VCaP (cell line): Measurements from ENCODE around the gene ATAD5.

Experiments
- H3K27ac ChIP-seq: fragments of 450-650 bp; 2 replicates; pipeline ENCODE4 v1.5.1; 2017
- CTCF ChIP-seq: fragments of 450-650 bp; conservative IDR thresholded peaks from 2 replicates; pipeline ENCODE4 v1.5.1; 2017; ENCODE audit warnings: mild to moderate bottlenecking, moderate library complexity

Gene ATAD5, protein sequence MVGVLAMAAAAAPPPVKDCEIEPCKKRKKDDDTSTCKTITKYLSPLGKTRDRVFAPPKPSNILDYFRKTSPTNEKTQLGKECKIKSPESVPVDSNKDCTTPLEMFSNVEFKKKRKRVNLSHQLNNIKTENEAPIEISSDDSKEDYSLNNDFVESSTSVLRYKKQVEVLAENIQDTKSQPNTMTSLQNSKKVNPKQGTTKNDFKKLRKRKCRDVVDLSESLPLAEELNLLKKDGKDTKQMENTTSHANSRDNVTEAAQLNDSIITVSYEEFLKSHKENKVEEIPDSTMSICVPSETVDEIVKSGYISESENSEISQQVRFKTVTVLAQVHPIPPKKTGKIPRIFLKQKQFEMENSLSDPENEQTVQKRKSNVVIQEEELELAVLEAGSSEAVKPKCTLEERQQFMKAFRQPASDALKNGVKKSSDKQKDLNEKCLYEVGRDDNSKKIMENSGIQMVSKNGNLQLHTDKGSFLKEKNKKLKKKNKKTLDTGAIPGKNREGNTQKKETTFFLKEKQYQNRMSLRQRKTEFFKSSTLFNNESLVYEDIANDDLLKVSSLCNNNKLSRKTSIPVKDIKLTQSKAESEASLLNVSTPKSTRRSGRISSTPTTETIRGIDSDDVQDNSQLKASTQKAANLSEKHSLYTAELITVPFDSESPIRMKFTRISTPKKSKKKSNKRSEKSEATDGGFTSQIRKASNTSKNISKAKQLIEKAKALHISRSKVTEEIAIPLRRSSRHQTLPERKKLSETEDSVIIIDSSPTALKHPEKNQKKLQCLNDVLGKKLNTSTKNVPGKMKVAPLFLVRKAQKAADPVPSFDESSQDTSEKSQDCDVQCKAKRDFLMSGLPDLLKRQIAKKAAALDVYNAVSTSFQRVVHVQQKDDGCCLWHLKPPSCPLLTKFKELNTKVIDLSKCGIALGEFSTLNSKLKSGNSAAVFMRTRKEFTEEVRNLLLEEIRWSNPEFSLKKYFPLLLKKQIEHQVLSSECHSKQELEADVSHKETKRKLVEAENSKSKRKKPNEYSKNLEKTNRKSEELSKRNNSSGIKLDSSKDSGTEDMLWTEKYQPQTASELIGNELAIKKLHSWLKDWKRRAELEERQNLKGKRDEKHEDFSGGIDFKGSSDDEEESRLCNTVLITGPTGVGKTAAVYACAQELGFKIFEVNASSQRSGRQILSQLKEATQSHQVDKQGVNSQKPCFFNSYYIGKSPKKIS (N-terminal part only)

GRCh38 chr17:30831663-30832437 is at the start of gene ATAD5:
Gene ATAD5, plus strand, starts transcription at chr17:30831966. Its CDS starts 382 bp downstream, at chr17:30832348.
- H3K27ac ChIP-seq: peak within 1 kb of the TSS; percentile 80
- TF ChIP-seq CTCF: no peak

- TF ChIP-seq CTCF: no peak
- no peak overlapping the region for H3K27ac ChIP-seq
Measured at GRCh38 chr17:30782206-30782605, 49.6 kb upstream of the ATAD5 start.

- no peak for TF ChIP-seq CTCF
- H3K27ac ChIP-seq: no peak overlapping the region; the same call in 1 of the 2 replicates
Measured at GRCh38 chr17:30788918-30789317, 42.8 kb upstream of the ATAD5 start.

DNA sequence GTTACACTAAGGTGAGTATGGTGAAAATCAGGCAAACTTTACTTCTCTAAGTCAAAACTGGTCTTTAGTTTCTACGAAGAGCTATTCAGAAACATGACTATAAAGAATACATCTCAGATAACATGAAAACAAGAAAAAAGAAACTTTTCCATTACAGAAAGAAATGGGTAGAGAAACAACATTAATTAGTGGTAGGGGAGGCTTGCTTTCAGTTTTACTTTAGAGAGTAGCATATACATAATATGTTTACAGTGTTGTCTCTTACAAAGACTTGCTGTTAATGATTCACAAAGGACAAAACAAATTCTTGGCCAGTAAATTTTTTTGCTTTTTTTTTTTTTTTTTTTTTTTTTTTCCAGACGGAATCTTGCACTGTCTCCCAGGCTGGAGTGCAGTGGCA is 41.5 kb upstream of the ATAD5 start:
- TF ChIP-seq CTCF: no peak
- H3K27ac ChIP-seq: peak overlapping the region; percentile 20; the same call in 1 of the 2 replicates

GRCh38 chr17:30793282-30793977 is 38.3 kb upstream of the ATAD5 start:
- no peak for TF ChIP-seq CTCF
- no peak overlapping the region for H3K27ac ChIP-seq

DNA sequence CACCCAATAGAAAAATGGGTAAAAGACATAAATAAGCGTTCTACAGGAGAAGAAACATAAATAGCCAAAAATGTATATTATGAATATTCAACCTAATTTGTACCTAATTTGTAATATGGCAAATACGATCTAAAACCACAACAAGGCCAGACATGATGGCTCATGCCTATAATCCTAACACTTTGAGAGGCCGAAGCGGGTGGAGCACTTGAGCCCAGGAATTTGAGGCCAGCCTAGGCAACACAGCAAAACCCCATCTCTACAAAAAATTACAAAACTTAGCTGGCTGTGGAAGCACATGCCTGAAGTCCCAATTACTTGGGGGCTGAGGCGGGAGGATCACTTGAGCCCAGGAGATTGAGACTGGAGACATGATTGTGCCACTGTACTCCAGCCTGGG is 37.4 kb upstream of the ATAD5 start:
- H3K27ac ChIP-seq: no peak overlapping the region
- no peak for TF ChIP-seq CTCF
